Body of pancreas (tissue), 4 donors: ENCODE results near the gene KAT7. TPM values are rescaled to one million over a fixed set of nuclear protein-coding genes. Genes with fewer than 3 reads are reported as not detected.

Experiments used
- ATAC-seq: fragments of 150-250 bp; one replicate; pipeline ENCODE4 v1.9.1; 2016
- DNase-seq, 4 donors: peaks; one replicate each; pipeline ENCODE4 v3.0.0-alpha.2; 2019
- H3K27ac ChIP-seq, 4 donors: fragments of 200-600 bp; sonication (generic); 1 replicate in 3 of 4; 2 replicates in 1 of 4; pipeline versions ENCODE4 v1.5.1 to v1.6.1; 2016 to 2019; ENCODE audit warnings: mild to moderate bottlenecking in 1 of 4, mixed read lengths in 1 of 4, moderate library complexity in 1 of 4
- H3K27me3 ChIP-seq, 2 donors: fragments of 200-600 bp; sonication (generic); one replicate each; pipeline ENCODE4 v1.6.0; 2016; ENCODE audit warnings: mild to moderate bottlenecking in 1 of 2
- H3K36me3 ChIP-seq, 2 donors: fragments of 200-600 bp; sonication (generic); replicated peaks in 1 of 2; 2 replicates each; pipeline ENCODE4 v1.5.1; 2016; ENCODE audit warnings: low read depth in 2 of 2; ENCODE audit not compliant: insufficient read depth in 1 of 2
- H3K4me1 ChIP-seq: fragments of 200-600 bp; sonication (generic); one replicate; pipeline ENCODE4 v1.6.0; 2016
- H3K4me3 ChIP-seq, 2 donors: fragments of 200-600 bp; sonication (generic); 1 replicate in 1 of 2; 2 replicates in 1 of 2; pipeline ENCODE4 v1.5.1; 2016 to 2019
- H3K9me3 ChIP-seq, 3 donors: fragments of 200-600 bp; sonication (generic); 1 replicate in 2 of 3; 2 replicates in 1 of 3; pipeline ENCODE4 v1.5.1; 2016
- CTCF ChIP-seq, 7 experiments: fragments of 450-650 bp in 4 of 7; fragments of 200-600 bp in 3 of 7; sonication (generic) in 3 of 7; IDR thresholded peaks; one replicate each; pipeline ENCODE4 v1.5.1; 2016 to 2019; ENCODE audit warnings: antibody characterized with exemption in 7 of 7
- POLR2A ChIP-seq, 3 donors: fragments of 450-650 bp; IDR thresholded peaks; one replicate each; pipeline ENCODE4 v1.6.1; 2016; ENCODE audit warnings: antibody characterized with exemption in 3 of 3, mild to moderate bottlenecking in 2 of 3
- WGBS, 2 donors: methylation state at CpG; one replicate each; pipeline ENCODE4 v1.1.5; 2017; 5-methylcytosine and 5-hydroxymethylcytosine counted together
- intact Hi-C: fragments of 100-400 bp; cut with DNase I; formaldehyde crosslinking; loops from one replicate; pipeline ENCODE4 v1.15.1; 2023
- total RNA-seq, 2 donors: library from RNA; depleted of rRNA; stranded (reverse); fragments of >200 nt; gene quantifications; one replicate each; pipeline ENCODE4 v1.1.0, GENCODE V29; 2016

The KAT7 gene
- total RNA-seq, 2 donors from 2014 or later: 7.3 to 16.5 TPM

- no peak for TF ChIP-seq CTCF (IDR thresholded peaks at IDR 0.05)
- no peak for TF ChIP-seq POLR2A (IDR thresholded peaks at IDR 0.05)
- Histone ChIP-seq H3K27ac (no peak overlapping the region), H3K4me3 (no peak overlapping the region), H3K36me3 (no peaks in the 10 kb centered on the region), H3K4me1 (peaks cover 10% of the 10 kb centered on the region), H3K27me3 (no peaks in the 10 kb centered on the region), H3K9me3 (no peaks in the 10 kb centered on the region)
- 68 to 78% methylated on average over 1 of the region's 1 CpG for WGBS, 2 donors
- no peak for DNase-seq
- no peak for ATAC-seq
- intact Hi-C loops: no loop called here
These were observed 3.8 kb upstream of the KAT7 start for GRCh38 chr17:49784636-49785035.

GRCh38 chr17:49787884-49788477 is 500 bp upstream of the KAT7 start:
- Histone ChIP-seq H3K27me3 (no peaks in the 10 kb centered on the region), H3K36me3 (peaks cover 0 to 4% of the 10 kb centered on the region in 2 donors), H3K27ac (peak overlapping the region in 3 of 4 donors; percentile 97 to 100 (median 99)), H3K9me3 (no peaks in the 10 kb centered on the region), H3K4me3 (peak overlapping the region in 1 of 2 donors; percentile 71), H3K4me1 (peaks cover 24% of the 10 kb centered on the region)
- no peak for TF ChIP-seq CTCF (IDR thresholded peaks at IDR 0.05)
- TF ChIP-seq POLR2A (IDR thresholded peaks at IDR 0.05): no peak
- ATAC-seq: no peak
- intact Hi-C loops: no loop called here
- 4 to 8% methylated on average over 17 of the region's 17 CpGs for WGBS, 2 donors
- DNase-seq: peak in 1 of 4 donors; percentile 15

GRCh38 chr17:49789243-49789578 is 730 bp downstream of the KAT7 start:
- Histone ChIP-seq H3K27ac (peak overlapping the region in 2 of 4 donors; percentile 99 to 100), H3K4me1 (peaks cover 24% of the 10 kb centered on the region), H3K9me3 (no peaks in the 10 kb centered on the region), H3K36me3 (peaks cover 0 to 5% of the 10 kb centered on the region in 2 donors), H3K27me3 (no peaks in the 10 kb centered on the region), H3K4me3 (peak overlapping the region in 1 of 2 donors; percentile 11)
- intact Hi-C loops: no loop called here
- TF ChIP-seq CTCF (IDR thresholded peaks at IDR 0.05) (no peak), POLR2A (IDR thresholded peaks at IDR 0.05) (no peak)
- DNase-seq (no peak), ATAC-seq (no peak)
- 2 to 4% methylated on average over 7 to 17 of the region's 17 CpGs for WGBS, 2 donors

- no peak overlapping the region for H3K4me3 ChIP-seq
- no peaks in the 10 kb centered on the region for H3K27me3 ChIP-seq
- no peaks in the 10 kb centered on the region for H3K9me3 ChIP-seq
- 87 to 95% methylated on average over 3 of the region's 3 CpGs for WGBS, 2 donors
- intact Hi-C loops: no loop called here
- peaks cover 18% of the 10 kb centered on the region for H3K4me1 ChIP-seq
- ATAC-seq (no peak), DNase-seq (no peak)
- no peak overlapping the region for H3K27ac ChIP-seq
- H3K36me3 ChIP-seq: peaks cover 0 to 18% of the 10 kb centered on the region in 2 donors
- TF ChIP-seq CTCF (IDR thresholded peaks at IDR 0.05): no peak
- TF ChIP-seq POLR2A (IDR thresholded peaks at IDR 0.05): no peak
These were observed 4.8 kb downstream of the KAT7 start for GRCh38 chr17:49793309-49793708.

- H3K27me3 ChIP-seq: no peaks in the 10 kb centered on the region
- intact Hi-C loops: no loop called here
- WGBS, 2 donors: 75 to 84% methylated on average over 5 of the region's 5 CpGs
- DNase-seq (no peak), ATAC-seq (no peak)
- peaks cover 0 to 25% of the 10 kb centered on the region in 2 donors for H3K36me3 ChIP-seq
- H3K4me3 ChIP-seq: no peak overlapping the region
- TF ChIP-seq POLR2A (IDR thresholded peaks at IDR 0.05): no peak
- TF ChIP-seq CTCF (IDR thresholded peaks at IDR 0.05): no peak
- H3K27ac ChIP-seq: no peak overlapping the region
- H3K4me1 ChIP-seq: peaks cover 7% of the 10 kb centered on the region
- no peaks in the 10 kb centered on the region for H3K9me3 ChIP-seq
These were observed 6.9 kb downstream of the KAT7 start for GRCh38 chr17:49795372-49795771.
